Sigmoid colon (tissue), 7 donors: Measurements from ENCODE around the gene SMCO3. TPM values are rescaled to one million over a fixed set of nuclear protein-coding genes. Genes with fewer than 3 reads are reported as not detected.
A peak's percentile ranks its signal among the peaks of the same experiment; 100 is the strongest.

Source experiments
- DNase-seq: peaks from one replicate; pipeline ENCODE4 v3.0.0-alpha.2; 2019
- H3K27ac ChIP-seq, 4 donors: fragments of 200-600 bp; sonication (generic); one replicate each; pipeline ENCODE4 v1.5.1; 2016 to 2019; ENCODE audit warnings: mild to moderate bottlenecking in 1 of 4
- H3K27me3 ChIP-seq, 3 donors: fragments of 200-600 bp; sonication (generic); one replicate each; pipeline ENCODE4 v1.5.1; 2019; ENCODE audit warnings: mild to moderate bottlenecking in 1 of 3
- H3K36me3 ChIP-seq, 4 donors: fragments of 200-600 bp; sonication (generic); one replicate each; pipeline ENCODE4 v1.5.1; 2016 to 2019
- H3K4me1 ChIP-seq, 4 donors: fragments of 200-600 bp; sonication (generic); one replicate each; pipeline ENCODE4 v1.5.1; 2017 to 2019
- H3K4me3 ChIP-seq, 4 donors: fragments of 200-600 bp; sonication (generic); one replicate each; pipeline ENCODE4 v1.5.1; 2017 to 2019; ENCODE audit warnings: mild to moderate bottlenecking in 2 of 4, moderate library complexity in 1 of 4
- H3K9me3 ChIP-seq, 4 donors: fragments of 200-600 bp in 3 of 4; sonication (generic) in 3 of 4; one replicate each; pipeline versions ENCODE4 v1.5.1 to v1.6.1; 2013 to 2019
- EP300 ChIP-seq, 4 donors: sonication (generic); formaldehyde crosslinking; IDR thresholded peaks; one replicate each; pipeline ENCODE4 v1.6.1; 2017; ENCODE audit warnings: antibody characterized with exemption in 4 of 4
- POLR2A ChIP-seq, 2 donors: fragments of 450-650 bp; IDR thresholded peaks; one replicate each; pipeline ENCODE4 v1.6.1; 2016; ENCODE audit warnings: antibody characterized with exemption in 2 of 2, mild to moderate bottlenecking in 2 of 2, moderate library complexity in 2 of 2
- POLR2AphosphoS5 ChIP-seq, 4 donors: sonication (generic); formaldehyde crosslinking; IDR thresholded peaks; one replicate each; pipeline ENCODE4 v1.6.1; 2017; ENCODE audit warnings: antibody characterized with exemption in 4 of 4
- WGBS, 2 donors: extraction: QIAGEN DNeasy Blood & Tissue Kit; methylation state at CpG; one replicate each; pipeline ENCODE4 v1.1.7; 2013; 5-methylcytosine and 5-hydroxymethylcytosine counted together
- intact Hi-C: fragments of 100-400 bp; cut with DNase I; formaldehyde crosslinking; loops from one replicate; pipeline ENCODE4 v1.15.1; 2023
- polyA plus RNA-seq, 3 donors: library from polyadenylated mRNA; stranded (reverse); fragments of 200-250 nt; gene quantifications; one replicate each; pipeline ENCODE4 v1.2.3, GENCODE V29; 2013
- total RNA-seq, 4 donors: library from RNA; depleted of rRNA; stranded (reverse); fragments of >200 nt; gene quantifications; one replicate each; pipeline ENCODE4 v1.1.0, GENCODE V29; 2016
- TF ChIP-seq, protein P1 (sequence below), 4 experiments: fragments of 450-650 bp in 3 of 4; fragments of 200-600 bp in 1 of 4; IDR thresholded peaks; one replicate each; pipeline ENCODE4 v1.5.1; 2016 to 2019; ENCODE audit warnings: antibody characterized with exemption in 4 of 4, mild to moderate bottlenecking in 3 of 4, moderate library complexity in 2 of 4
- donor health status: healthy with polysubstance abuse.
- donor health status: Bipolar disorder and iron deficiency.
- donor health status: healthy.

The SMCO3 gene
- total and polyA plus RNA-seq, 7 donors: 0.09 to 1.1 (median 0.36) TPM; not detected in 3

DNA sequence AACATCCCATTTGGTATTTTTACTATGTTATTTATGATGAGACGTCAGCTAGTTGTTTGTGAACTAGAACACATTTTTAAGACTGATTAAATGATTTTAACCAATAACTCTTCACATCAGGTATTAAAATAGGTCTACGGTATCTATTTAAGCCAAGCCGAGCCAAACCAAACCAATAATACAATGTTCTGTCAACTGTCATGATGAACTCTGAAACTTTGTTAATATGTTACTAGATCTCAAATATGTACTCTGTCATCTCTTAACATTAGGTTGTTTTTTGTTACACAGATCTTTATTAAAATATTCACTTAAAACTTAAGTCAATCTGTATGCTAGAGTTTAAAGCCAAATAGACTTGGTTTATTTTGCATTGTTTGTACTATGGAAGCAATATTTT lies 28.3 kb upstream of the SMCO3 start:
- no peak for DNase-seq
- H3K27me3 ChIP-seq: no peaks in the 10 kb centered on the region
- intact Hi-C loops: loop anchor here (2.0 to 10.0 kb wide), 4 partner anchors 50 to 742 kb away; no protein-coding TSS in a partner anchor
- no peak overlapping the region for H3K4me3 ChIP-seq
- H3K9me3 ChIP-seq: no peaks in the 10 kb centered on the region
- H3K27ac ChIP-seq: peak overlapping the region; percentile 58 to 65 (median 60)
- TF ChIP-seq EP300 (IDR thresholded peaks at IDR 0.05) (no peak), POLR2AphosphoS5 (IDR thresholded peaks at IDR 0.05) (no peak), POLR2A (IDR thresholded peaks at IDR 0.05) (no peak)
- TF ChIP-seq, protein P1, sequence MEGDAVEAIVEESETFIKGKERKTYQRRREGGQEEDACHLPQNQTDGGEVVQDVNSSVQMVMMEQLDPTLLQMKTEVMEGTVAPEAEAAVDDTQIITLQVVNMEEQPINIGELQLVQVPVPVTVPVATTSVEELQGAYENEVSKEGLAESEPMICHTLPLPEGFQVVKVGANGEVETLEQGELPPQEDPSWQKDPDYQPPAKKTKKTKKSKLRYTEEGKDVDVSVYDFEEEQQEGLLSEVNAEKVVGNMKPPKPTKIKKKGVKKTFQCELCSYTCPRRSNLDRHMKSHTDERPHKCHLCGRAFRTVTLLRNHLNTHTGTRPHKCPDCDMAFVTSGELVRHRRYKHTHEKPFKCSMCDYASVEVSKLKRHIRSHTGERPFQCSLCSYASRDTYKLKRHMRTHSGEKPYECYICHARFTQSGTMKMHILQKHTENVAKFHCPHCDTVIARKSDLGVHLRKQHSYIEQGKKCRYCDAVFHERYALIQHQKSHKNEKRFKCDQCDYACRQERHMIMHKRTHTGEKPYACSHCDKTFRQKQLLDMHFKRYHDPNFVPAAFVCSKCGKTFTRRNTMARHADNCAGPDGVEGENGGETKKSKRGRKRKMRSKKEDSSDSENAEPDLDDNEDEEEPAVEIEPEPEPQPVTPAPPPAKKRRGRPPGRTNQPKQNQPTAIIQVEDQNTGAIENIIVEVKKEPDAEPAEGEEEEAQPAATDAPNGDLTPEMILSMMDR (IDR thresholded peaks at IDR 0.05): no peak
- no peaks in the 10 kb centered on the region for H3K36me3 ChIP-seq
- peaks cover 0 to 35% (median 29%) of the 10 kb centered on the region in 4 donors for H3K4me1 ChIP-seq
- 15 to 69% methylated on average over 3 of the region's 3 CpGs for WGBS, 2 donors

DNA sequence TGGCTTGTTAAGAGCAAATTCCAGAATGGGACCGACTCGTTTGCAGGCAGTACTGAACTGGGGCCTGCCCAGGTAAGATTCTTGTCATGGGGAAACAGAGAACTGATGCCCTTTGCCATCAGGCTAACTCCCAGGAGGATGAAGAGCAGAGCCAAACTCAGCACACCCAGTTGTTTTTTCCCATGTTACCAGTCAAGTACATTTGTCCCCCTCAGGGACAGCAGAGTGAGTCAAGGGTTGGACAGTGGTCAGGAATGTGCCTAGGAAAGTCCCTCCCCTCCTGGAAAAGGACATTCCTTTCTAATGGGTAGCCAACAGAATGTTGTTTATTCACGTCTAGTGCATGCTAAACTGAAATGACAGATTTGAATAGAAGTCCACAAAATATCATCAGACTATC lies 27.8 kb upstream of the SMCO3 start:
- peaks cover 0 to 31% (median 28%) of the 10 kb centered on the region in 4 donors for H3K4me1 ChIP-seq
- WGBS, 2 donors: 74 to 76% methylated on average over 3 of the region's 3 CpGs
- DNase-seq: peak; percentile 83

GRCh38 chr12:14840616-14841015 lies 26.6 kb upstream of the SMCO3 start:
- no peak for DNase-seq
- Histone ChIP-seq H3K36me3 (no peaks in the 10 kb centered on the region), H3K27ac (peak overlapping the region in 1 of 4 donors; percentile 65), H3K4me3 (no peak overlapping the region), H3K27me3 (no peaks in the 10 kb centered on the region), H3K9me3 (no peaks in the 10 kb centered on the region), H3K4me1 (peaks cover 0 to 29% (median 16%) of the 10 kb centered on the region in 4 donors)
- no peak for TF ChIP-seq POLR2A (IDR thresholded peaks at IDR 0.05)
- TF ChIP-seq EP300 (IDR thresholded peaks at IDR 0.05): no peak
- TF ChIP-seq, protein P1 (IDR thresholded peaks at IDR 0.05): no peak
- TF ChIP-seq POLR2AphosphoS5 (IDR thresholded peaks at IDR 0.05): no peak
- intact Hi-C loops: loop anchor here (10.0 kb wide), 3 partner anchors 304 to 744 kb away; no protein-coding TSS in a partner anchor
- WGBS, 2 donors: 32 to 74% methylated on average over 4 of the region's 4 CpGs

More for the DNA sequence above, 27.8 kb upstream of the SMCO3 start:
- Histone ChIP-seq H3K36me3 (no peaks in the 10 kb centered on the region), H3K9me3 (no peaks in the 10 kb centered on the region), H3K27ac (peak overlapping the region; percentile 58 to 65 (median 60)), H3K27me3 (no peaks in the 10 kb centered on the region), H3K4me3 (no peak overlapping the region)
- intact Hi-C loops: loop anchor here (2.0 to 10.0 kb wide), 4 partner anchors 51 to 743 kb away; no protein-coding TSS in a partner anchor
- peak; percentile 27 to 68 (median 64) for TF ChIP-seq POLR2AphosphoS5 (IDR thresholded peaks at IDR 0.05)
- TF ChIP-seq POLR2A (IDR thresholded peaks at IDR 0.05): no peak
- TF ChIP-seq EP300 (IDR thresholded peaks at IDR 0.05): peak in 2 of 4 donors; percentile 36 to 53
- TF ChIP-seq, protein P1 (IDR thresholded peaks at IDR 0.05): no peak

- no peak overlapping the region for H3K4me3 ChIP-seq
- no peaks in the 10 kb centered on the region for H3K9me3 ChIP-seq
- intact Hi-C loops: no loop called here
- 96 to 97% methylated on average over 1 of the region's 1 CpG for WGBS, 2 donors
- peaks cover 0 to 29% (median 14%) of the 10 kb centered on the region in 4 donors for H3K4me1 ChIP-seq
- TF ChIP-seq, protein P1 (IDR thresholded peaks at IDR 0.05): no peak
- no peak for TF ChIP-seq POLR2A (IDR thresholded peaks at IDR 0.05)
- no peak for TF ChIP-seq POLR2AphosphoS5 (IDR thresholded peaks at IDR 0.05)
- no peak for TF ChIP-seq EP300 (IDR thresholded peaks at IDR 0.05)
- H3K36me3 ChIP-seq: no peaks in the 10 kb centered on the region
- DNase-seq: no peak
- H3K27ac ChIP-seq: no peak overlapping the region
- no peaks in the 10 kb centered on the region for H3K27me3 ChIP-seq
Measured at GRCh38 chr12:14839262-14839661, 25.3 kb upstream of the SMCO3 start.
